OCI-M2 (cell line): ENCODE results near the gene TMEM120B.
"Not testable (repeated sequence)": the region's sequence is repeated elsewhere in the genome, so short reads cannot be mapped to it uniquely, and the experiment has no call there.

ENCODE experiments used
- DNase-seq: peaks from one replicate; lab custom pipeline; 2025; ENCODE audit not compliant: unreplicated experiment; lab: John Stamatoyannopoulos, UW

Gene TMEM120B

DNA sequence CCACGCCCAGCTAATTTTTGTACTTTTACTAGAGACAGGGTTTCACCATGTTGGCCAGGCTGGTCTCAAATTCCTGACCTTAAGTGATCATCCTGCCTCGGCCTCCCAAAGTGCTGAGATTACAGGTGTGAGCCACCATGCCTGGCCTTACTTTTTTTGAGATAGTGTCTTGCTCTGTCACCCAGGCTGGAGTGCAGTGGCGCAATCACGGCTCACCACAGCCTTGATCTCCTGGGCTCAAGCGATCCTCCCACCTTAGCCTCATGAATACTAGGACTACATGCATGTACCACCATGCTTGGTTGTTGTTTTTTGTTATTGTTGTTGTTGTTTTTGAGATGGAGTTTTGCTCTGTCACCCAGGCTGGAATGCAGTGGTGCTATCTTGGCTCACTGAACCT, 33.0 kb downstream of the TMEM120B start:
- DNase-seq: not testable (repeated sequence)

DNA sequence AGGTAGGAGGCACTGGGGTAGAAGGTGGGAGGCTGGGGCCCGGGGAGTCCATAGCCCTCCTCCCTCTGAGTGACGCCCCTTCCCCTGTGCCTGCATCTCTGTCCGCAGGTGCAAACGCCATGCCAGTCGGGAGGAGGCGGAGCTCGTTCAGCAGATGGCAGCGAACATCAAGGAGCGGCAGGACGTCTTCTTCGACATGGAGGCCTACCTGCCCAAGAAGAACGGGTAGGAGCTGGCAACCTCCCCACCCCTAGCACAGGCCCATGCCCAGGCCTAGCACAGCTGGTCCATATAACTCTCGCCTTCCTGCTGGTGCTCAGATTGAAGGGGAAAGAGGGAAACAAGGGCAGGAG, 35.6 kb downstream of the TMEM120B start:
- DNase-seq: no peak

DNA sequence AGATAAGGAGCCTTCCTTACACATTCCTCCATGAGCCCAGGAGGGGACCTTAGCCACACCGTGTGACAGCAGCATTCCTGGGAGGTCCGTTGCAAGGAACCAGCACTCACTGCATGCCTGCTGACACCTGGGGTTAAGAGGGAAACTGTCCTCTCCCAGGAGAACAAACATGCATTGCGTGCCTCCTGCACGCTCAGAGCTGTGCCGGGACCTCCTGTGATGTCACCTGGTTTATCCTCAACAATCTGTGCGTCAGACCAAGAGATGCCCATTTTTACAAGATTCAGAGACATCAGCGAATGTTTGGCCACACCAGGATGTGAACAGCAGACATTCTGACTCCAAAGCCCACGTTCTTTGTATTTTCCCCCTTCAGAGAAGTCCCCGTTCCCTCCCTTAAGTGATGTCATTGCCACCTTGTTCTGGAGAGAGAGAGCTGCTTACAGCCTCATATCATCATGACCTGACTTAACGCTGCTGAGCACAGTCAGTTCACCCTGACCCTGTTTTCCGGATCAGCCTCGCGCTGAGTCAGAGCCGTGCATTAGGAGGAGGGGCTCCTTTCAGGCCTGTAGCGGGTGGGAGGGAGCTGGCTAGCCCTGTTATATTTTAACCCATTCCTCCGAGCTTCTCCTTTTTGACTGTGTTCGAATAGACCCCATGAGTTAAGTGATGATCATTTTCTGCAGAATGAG, 36.2 kb downstream of the TMEM120B start:
- no peak for DNase-seq

DNA sequence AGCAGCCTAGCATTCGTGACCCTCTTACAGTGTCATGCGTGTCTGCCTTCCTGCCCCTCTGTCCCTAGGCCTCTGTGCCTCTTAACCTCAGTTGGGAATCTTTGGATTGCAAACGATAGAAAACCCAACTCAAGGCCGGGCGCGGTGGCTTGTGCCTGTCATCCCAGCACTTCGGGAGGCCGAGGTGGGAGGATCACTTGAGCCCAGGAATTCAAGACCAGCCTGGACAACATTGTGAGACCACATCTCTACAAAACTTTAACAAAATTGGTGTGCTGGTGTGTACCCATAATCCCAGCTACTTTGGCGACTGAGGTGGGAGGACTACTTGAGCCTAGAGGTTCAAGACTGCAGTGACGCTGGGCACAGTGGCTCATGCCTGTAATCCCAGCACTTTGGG, 36.7 kb downstream of the TMEM120B start:
- no peak for DNase-seq

DNA sequence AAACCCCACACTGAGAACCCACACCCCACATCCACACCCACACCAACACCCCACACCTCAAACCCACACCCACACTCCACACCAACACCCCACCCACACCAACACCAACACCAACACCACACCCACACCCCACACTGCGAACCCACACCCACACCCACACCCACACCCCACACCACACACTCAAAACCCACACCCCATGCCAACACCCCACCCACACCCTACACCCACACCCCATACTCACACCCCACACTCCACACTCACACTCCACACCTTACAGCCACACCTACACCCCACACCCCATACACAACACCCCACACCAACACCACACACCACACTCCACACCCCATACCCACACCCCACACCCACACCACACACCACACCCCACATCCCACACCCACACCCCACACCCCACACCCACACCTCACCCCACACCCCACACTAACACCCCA, 38.0 kb downstream of the TMEM120B start:
- DNase-seq: no peak

DNA sequence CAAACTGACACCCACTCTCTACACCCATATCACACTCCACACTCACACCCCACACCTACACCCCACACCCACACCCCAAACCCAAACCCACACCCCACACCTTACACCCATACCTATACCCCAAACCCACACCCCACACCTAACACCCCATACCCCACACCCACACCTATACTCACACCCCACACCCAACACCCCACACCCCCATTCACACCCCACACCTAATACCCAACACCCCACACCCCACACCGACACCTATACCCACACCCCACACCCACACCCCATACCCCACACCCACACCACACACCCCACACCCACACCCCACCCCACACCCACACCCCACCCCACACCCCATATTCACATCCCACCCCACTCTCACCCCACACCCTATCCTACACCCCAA, 38.5 kb downstream of the TMEM120B start:
- DNase-seq: no peak

DNA sequence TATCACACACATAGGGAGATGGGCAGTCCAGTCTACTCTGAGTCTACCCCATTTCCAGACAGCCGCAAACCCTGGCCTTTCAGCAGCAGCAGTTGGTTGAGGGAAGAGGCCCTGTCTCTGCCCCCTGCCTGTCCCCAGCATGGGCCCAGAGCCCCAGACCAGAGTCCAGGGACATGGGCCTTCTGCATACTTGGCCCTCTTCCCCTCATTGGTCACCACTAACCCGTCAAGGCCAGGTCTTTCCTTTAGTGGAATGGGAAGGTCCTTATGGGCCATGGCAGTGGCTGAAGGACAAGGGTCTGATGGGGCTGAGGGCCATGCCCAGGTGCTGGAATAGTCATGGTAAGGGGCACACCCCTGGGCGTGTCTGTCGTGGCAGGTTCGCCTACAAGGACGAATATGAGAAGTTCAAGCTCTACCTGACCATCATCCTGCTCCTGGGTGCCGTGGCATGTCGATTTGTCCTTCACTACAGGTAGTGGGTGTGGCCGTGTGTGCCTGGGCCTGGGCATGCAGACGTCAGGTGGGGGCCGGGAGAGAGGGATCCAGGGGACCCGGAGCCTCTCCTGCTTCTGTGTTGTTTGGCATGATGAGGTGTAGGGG, 39.3 kb downstream of the TMEM120B start:
- DNase-seq: no peak

DNA sequence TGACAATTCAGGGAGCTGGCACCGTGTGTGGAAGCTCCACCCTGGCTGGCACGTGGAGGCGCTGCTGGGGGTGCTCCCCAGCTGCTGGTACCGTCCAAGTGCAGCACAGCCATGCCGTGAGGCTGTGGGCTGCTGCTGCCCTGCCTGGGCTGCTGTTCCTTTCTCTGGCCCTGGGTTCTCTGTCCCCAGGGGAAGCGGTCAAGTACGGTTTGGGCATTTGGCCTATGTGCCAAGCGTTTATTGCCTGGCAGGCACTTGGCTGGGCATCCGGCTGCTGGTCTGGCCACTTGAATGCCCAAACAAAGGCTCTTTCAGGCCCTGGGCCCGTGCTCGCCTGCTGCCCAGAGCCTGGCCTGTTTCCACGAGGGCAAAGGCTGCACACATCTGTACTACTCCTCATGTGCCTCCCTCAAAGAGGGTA, 41.3 kb downstream of the TMEM120B start:
- DNase-seq: no peak

DNA sequence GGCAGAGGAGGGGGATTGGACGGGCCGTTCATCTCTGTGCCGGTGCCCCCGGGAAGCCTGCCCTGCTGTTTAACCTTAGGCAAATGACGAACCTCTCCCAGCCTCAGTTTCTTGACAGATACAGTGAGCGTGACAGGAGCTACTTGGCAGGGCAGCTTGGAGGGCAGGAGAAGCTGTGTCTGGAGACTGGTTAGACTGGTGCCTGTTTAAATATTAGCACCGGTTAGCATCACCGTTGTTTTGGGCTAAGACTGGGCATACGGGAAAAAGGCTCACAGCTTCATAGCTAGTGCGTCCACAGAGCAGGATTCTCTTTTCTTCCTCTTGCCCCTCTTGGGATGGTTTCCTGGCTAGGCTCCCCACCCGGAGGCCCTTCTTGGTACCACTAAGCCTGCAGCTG, 42.3 kb downstream of the TMEM120B start:
- DNase-seq: no peak

DNA sequence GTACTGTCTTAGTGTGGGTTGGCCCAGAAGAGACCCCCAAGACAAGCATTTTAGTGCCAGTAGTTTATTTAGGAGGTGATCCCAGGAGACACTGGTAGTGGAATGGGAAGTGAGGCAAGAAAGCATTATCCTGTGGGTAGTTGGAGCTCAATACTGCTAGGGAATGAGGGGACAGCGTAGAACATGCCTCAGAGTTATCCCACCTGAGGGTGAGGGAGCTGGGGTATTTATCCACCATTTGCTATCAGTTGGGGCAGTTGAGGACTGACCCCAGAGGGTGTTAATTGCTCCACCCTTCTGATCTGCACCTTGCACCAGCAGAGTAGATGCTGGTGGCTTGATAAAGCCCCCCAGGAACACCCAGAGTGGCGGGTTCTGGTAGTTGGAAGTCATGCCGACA, 43.0 kb downstream of the TMEM120B start:
- DNase-seq: no peak

DNA sequence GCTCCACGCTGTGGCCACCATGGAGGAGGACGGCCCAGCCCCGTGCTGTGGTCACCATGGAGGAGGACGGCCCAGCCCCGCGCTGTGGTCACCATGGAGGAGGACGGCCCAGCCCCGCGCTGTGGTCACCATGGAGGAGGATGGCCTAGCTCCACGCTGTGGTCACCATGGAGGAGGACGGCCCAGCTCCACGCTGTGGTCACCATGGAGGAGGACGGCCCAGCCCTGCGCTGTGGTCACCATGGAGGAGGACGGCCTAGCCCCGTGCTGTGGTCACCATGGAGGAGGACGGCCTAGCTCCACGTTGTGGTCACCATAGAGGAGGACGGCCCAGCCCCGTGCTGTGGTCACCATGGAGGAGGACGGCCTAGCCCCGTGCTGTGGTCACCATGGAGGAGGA, 46.0 kb downstream of the TMEM120B start:
- not testable (repeated sequence) for DNase-seq

DNA sequence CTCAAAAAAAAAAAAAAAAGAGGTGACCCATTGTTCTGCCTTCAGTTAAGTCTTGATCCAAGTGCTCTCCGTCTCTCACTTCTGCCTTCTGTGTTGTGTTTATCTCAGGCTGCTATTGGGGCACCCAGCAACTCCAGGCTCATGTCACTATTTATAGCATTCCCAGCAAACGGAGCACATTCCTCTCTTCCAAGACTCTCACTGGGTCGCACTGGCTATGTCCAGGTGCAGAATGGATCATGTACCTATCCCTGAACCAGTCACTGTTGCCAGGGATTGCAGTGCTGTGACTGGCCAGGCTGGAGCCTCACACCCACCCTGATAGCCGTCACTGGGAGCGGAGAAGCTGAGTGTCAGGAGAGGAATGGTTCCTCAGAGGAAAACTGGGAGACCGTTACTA, 49.7 kb downstream of the TMEM120B start:
- DNase-seq: no peak

DNA sequence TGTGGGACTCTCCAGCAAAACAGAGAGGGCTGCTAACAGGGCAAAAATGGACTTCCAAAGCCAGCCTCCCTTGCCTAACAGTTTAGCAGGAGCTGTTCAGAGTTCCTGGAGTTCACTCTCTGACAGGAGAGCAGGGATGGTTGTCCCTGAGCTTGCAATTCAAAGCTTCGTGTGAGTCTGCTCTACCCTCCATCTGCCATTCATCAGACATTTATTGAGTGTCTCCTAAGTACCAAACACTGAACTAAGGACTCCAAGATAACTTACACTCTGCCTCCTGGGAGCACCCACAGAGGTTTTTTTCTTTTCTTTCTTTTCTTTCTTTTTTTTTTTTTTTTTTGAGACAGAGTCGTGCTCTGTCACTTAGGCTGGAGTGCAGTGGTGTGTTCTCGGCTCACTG, 52.3 kb downstream of the TMEM120B start:
- no peak for DNase-seq

DNA sequence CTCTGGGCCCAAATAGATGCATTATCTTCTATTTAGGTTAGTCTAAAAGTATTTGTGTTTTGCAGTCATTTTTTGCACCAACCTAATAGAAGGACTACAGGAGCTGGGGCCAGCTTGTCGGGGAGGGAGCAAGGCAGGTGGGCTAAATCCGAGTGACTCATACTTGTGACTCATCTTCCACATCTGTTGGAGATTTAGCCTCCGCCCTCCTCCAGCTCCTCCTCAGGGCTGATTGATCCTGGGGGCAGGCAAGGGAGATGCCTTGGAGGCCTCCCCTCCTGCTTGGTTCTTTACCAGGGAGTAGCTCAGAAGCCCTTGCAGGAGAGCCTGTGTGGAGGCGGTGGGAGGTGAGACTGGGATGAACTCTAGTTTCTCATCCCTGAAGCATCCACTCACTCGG, 53.0 kb downstream of the TMEM120B start:
- DNase-seq: no peak

DNA sequence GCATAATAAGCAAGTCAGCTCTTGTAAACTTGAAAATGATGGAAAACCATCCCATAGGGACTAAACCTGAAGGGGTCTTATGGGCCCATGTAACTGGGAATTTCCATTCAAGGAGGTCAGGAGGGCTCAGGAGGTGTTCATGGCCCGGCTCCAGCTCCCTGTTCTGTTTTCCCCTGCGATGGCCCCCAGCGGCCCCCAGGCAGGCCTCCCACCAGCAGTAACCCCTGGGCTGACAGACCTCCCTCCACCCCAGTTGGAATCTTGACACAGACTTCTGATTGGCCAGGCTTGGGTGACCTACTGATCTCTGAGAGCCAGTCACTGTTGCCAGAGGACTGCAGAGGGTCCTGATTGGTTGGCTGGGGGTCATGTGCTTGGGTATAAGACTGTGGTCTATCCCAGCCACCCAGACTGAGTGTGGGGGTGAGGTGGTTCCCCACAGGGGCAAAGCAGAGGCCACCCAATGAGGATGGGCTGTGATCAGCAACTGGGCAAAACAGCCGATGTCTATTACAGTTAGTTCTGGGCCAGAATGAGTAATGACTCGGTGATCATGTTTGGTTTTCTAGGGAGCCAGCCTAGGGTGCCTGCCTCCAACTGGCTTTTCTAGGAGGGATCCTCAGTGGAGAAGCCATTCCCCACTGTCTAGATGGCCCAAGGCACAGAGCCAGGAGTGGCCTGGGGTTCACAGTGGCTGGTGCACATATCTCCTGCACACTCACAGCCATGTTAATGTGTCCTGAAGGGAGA, 53.9 kb downstream of the TMEM120B start:
- no peak for DNase-seq

DNA sequence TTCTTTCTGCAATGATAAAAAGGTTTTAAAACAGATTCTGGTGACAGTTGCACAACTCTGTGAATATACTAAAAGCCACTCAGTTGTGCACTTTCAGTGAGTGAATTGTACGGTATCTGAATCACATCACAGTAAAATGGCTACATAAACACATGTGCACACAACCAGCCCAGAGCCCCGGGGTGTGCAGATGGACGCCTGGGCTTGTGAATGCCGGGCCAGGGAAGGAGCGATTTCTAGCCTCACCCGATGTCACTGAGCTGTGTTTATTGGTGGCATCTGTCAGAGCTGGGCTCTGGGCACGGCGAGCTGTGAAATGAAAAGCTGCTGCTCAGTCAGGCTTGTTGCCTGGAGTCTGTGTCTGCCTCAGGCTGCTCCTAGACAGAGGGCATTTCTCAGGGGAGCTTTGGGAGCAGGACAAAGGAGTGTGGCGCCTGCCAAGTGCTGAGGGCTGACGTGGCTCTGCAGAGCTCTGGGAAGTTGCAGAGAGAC, 55.0 kb downstream of the TMEM120B start:
- DNase-seq: no peak

DNA sequence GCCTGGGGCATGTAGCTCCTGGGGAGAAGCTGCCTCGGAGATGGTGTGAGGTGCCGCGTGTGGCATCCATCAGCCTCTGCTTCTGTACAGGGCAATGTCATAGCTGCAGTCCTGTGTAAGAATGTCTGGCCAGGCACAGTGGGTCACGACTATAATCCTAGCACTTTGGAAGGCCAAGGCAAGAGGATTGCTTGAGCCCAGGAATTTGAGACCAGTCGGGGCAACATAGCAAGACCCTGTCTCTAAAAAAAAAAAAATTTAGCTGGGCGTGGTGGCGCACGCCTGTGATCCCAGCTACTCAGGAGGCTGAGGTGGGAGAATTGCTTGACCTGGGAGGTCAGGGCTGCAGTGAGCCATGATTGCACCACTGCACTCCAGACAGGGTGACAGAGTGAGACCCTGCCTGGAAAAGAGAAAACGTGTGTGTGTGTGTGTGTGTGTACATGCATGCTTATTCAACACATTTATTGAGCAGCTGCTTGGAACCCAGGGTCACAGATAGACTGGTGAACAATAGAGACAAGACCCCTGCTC, 56.8 kb downstream of the TMEM120B start:
- no peak for DNase-seq

DNA sequence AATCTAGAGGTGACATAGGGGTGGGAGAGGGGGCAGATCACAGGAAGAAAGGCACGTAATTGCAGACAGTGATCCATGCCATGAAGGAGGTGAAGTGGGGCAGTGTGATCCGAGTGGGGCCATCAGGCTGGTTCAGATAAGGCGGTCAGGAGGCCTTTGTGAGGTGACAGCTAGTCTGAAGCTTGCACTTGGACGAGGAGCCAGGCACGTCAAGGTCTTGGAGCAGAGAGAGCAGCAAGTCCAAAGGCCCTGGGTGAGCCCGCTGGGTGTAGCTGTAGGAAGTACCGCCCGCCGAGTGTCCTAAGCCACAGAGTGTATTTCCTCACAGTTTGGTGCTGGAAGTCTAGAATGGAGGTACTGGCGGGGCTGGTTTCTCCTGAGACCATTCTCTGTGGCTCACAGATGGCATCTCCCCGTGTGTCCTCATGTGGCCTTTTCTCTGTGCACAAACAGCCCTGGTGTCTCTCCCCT, 57.3 kb downstream of the TMEM120B start:
- no peak for DNase-seq

DNA sequence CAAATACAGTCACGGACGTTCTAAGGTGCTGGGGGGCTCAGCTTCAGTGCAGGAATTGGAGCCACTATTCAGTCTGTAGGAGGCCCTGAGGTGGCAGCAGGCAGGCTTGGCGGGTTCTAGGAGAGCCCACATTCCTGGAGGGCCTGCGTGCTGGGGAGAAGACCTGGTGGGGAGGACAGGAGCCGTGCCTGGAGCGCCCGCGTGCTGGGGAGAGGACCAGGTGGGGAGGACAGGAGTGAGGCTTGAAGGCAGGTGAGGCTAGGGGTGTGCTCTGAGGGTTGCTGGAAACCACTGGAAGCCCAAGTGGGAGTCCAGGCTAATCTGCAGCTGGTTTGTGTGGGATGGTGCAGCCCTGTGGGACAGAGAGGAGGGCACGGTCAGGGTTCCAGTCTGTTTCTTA, 57.8 kb downstream of the TMEM120B start:
- DNase-seq: no peak

DNA sequence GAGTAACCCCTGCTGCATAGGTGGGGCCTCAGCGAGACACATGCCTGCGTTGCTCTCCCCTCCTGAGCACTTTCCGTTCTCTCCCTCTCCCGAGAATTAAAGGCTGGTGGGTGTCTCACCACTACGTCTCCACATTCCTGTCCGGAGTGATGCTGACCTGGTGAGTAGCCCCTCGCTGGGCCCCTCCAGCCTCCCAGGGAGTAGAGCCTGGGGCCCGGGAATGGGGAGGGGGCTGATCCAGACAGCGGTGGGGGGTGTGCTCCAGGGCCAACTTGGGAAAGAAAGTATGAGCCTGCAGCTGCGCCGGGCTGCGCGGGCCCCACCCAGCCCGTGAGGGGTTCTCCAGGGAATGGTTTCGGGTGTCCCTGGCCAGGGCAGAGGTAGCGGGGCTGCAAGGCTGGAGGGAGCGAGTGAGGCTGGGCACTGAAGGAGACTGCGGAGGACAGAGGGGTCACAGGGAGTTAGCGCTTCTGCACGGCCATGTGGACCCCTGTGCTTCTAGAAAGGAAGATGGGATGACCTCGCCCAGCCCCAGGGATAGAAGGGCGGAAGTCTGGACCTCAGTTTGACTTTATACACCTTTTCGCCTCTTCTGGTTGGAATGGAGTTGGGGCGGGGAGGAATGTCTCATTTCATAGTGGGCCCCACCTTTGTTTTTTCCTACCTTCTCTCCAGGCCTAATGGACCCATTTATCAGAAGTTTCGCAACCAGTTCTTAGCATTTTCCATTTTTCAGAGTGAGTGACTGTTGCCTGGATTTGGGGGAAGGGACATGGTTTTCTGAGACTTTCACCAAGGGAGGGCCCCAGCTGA, 58.5 kb downstream of the TMEM120B start:
- DNase-seq: no peak
